ENCODE measurements around the gene KRT4.
"Not testable (repeated sequence)": the region's sequence is repeated elsewhere in the genome, so short reads cannot be mapped to it uniquely, and the experiment has no call there.

The KRT4 gene

GRCh38 chr12:52771088-52771487, 42.8 kb downstream of the KRT4 start:
- no peak for DNase-seq

GRCh38 chr12:52769946-52770345, 44.0 kb downstream of the KRT4 start:
- no peak for DNase-seq

GRCh38 chr12:52769354-52769753, 44.6 kb downstream of the KRT4 start:
- DNase-seq = no peak

GRCh38 chr12:52768479-52769200, 45.3 kb downstream of the KRT4 start:
- DNase-seq = no peak

- DNase-seq = no peak
These were observed 46.5 kb downstream of the KRT4 start for GRCh38 chr12:52767427-52767826.

- no peak for DNase-seq
These were observed 46.9 kb downstream of the KRT4 start for GRCh38 chr12:52767020-52767379.

GRCh38 chr12:52766351-52767019, 47.4 kb downstream of the KRT4 start:
- DNase-seq = no peak

- DNase-seq = no peak
These were observed 48.2 kb downstream of the KRT4 start for GRCh38 chr12:52765702-52766101.

GRCh38 chr12:52763991-52764390, 49.9 kb downstream of the KRT4 start:
- no peak for DNase-seq

- no peak for DNase-seq
These were observed 50.8 kb downstream of the KRT4 start for GRCh38 chr12:52763036-52763659.

- DNase-seq = no peak
These were observed 52.1 kb downstream of the KRT4 start for GRCh38 chr12:52761802-52762201.

GRCh38 chr12:52761218-52761617, 52.7 kb downstream of the KRT4 start:
- DNase-seq = not testable (repeated sequence)

GRCh38 chr12:52760623-52761022, 53.3 kb downstream of the KRT4 start:
- no peak for DNase-seq

- no peak for DNase-seq
These were observed 54.2 kb downstream of the KRT4 start for GRCh38 chr12:52759695-52760094.

- no peak for DNase-seq
These were observed 54.7 kb downstream of the KRT4 start for GRCh38 chr12:52759218-52759617.

- DNase-seq = no peak
These were observed 56.3 kb downstream of the KRT4 start for GRCh38 chr12:52757449-52758176.

Data from DMS79 treated with DMSO at 0.1 percent for 48 hours (cell line).